Posterior cingulate gyrus (tissue), 11 donors: ENCODE measurements around the gene THSD7B.
A peak's percentile ranks its signal among the peaks of the same experiment; 100 is the strongest.
"Not testable (repeated sequence)": the region's sequence is repeated elsewhere in the genome, so short reads cannot be mapped to it uniquely, and the experiment has no call there.

Experiments
- DNase-seq, 10 donors: peaks; one replicate each; pipeline versions ENCODE4 v3.0.0 to v3.0.0-alpha.2; 2020 to 2021; ENCODE audit warnings: mixed read lengths in 3 of 10
- intact Hi-C: fragments of 100-400 bp; cut with DNase I; formaldehyde crosslinking; loops from one replicate; pipeline ENCODE4 v1.15.1; 2023

THSD7B gene

GRCh38 chr2:137031731-137032130 lies 266.4 kb downstream of the THSD7B start:
- intact Hi-C loops: no loop called here
- no peak for DNase-seq

GRCh38 chr2:137036619-137037018 lies 271.3 kb downstream of the THSD7B start:
- intact Hi-C loops: no loop called here
- DNase-seq: no peak

DNA sequence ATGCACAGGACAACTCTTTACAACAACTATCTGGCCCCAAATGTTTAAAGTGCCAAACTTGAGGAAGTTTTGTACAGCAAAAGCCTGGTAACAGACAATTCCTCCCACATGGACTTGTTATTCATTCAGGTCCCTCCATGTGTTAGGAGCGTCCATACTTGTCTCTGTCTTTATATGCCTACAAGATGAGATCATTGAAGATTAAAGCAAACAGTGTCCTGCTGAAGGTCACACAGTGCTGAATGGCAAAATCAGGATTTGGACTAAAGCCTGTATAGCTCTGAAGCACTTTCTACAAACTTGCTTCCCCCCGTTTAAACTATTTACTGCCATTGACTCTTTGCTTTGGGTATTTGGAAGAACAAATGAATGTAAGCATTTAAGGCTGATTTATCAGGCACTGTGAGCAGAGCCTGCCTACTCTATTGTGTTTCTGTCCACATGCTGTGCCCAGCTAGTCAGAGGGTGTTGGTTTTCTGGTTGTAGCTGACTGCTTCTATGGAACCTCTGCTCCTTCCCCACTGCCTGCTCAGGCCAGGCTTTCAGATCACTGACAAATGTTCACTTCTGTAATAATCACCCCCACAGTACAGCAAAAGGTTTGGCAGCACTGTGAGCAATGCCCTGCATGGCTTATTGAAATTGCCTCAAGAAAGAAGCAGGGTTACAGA lies 274.3 kb downstream of the THSD7B start:
- no peak for DNase-seq
- intact Hi-C loops: no loop called here

GRCh38 chr2:137047369-137047768 lies 282.0 kb downstream of the THSD7B start:
- intact Hi-C loops: no loop called here
- DNase-seq: no peak

GRCh38 chr2:137048455-137048854 lies 283.1 kb downstream of the THSD7B start:
- intact Hi-C loops: no loop called here
- DNase-seq: no peak

DNA sequence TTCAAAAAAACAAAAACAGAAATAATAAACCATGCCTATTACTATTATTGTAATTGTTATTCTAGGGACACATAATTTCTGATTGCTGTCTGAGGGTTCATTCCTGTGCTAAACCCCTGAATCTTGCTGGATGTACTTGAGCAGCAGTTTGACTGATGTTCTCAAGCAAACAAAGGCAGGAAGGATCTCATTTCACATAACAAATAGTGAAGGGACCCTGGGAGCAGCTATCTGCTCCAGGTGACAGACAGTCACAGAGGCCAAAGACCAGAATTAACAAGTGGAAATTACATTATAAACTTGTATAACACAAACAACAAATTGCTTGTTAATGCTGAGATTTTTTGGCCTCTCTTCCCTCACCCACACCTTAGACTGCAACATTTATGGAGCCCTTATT lies 284.2 kb downstream of the THSD7B start:
- intact Hi-C loops: no loop called here
- no peak for DNase-seq

DNA sequence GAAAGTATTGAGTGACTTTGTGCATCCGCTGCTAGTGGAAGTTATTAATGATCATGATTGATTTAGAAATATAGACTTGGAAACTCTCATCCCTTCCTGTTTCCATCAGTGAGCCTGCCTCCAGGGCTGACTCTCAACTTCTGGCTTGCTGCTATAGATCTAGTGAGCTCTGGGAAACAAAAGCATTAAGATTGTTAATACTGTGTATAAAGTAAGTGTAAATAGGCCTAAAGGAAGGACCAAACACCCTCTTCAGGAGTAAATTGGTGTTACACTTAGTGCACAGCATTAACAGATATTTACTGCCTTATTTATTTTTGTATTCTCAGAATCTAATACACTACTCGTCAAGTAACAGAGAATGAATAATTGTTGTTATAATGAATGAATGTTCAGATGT lies 285.6 kb downstream of the THSD7B start:
- DNase-seq: no peak
- intact Hi-C loops: no loop called here

DNA sequence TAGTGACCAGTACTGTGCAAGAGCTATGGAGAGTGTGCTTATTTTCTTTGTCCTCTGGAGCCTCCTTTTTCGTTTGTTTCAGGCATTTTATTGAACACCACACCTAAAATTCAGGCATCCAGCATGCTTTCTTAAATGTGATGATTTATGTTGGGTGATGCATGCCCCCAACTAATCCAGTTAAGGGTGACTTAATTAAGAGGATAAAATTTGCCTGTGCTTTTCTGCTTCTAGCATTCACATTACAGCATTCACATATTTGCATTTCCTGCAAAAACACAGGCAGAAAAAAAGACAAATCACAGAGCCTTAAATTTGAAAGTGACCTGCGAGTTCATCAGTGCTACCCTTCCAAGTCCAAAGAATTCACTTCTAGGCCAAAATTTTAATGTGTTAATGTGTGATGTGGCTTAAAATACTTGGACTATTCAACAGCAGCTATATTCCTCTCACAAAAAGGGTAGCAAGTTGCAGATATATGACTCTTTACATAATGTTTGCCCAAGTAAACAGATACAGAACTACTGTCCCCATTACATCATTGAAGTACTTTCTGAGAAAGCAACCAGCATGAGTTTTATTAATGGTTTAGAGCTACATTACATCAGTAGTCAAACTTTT lies 286.5 kb downstream of the THSD7B start:
- intact Hi-C loops: no loop called here
- DNase-seq: no peak

DNA sequence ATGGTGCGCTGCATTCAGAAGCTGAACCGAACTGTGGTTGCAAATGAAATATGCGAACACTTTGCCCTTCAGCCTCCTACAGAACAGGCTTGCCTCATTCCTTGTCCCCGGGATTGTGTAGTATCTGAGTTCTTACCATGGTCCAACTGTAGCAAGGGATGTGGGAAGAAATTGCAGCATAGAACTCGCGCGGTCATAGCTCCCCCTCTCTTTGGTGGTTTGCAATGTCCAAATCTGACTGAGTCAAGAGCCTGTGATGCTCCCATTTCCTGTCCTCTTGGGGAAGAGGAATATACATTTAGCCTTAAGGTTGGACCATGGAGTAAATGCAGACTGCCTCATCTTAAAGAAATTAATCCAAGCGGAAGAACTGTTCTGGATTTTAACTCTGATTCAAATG lies 291.4 kb downstream of the THSD7B start:
- DNase-seq: no peak
- intact Hi-C loops: no loop called here

DNA sequence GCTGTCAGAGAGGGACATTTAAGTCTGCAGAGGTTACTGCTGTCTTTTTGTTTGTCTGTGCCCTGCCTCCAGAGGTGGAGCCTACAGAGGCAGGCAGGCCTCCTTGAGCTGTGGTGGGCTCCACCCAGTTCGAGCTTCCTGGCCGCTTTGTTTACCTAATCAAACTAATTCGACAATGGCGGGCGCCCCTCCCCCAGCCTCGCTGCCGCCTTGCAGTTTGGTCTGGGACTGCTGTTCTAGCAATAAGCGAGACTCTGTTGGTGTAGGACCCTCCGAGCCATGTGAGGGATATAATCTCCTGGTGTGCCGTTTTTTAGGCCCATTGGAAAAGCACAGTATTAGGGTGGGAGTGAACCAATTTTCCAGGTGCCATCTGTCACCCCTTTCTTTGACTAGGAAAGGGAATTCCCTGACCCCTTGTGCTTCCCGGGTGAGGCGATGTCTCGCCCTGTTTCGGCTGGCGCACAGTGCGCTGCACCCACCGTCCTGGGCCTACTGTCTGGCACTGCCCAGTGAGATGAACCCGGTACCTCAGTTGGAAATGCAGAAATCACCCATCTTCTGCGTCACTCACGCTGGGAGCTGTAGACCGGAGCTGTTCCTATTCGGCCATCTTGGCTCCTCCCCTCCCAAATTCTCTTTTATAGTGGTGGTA lies 310.9 kb downstream of the THSD7B start:
- intact Hi-C loops: not testable (repeated sequence)
- DNase-seq: peak in 1 of 10 donors; percentile 51

DNA sequence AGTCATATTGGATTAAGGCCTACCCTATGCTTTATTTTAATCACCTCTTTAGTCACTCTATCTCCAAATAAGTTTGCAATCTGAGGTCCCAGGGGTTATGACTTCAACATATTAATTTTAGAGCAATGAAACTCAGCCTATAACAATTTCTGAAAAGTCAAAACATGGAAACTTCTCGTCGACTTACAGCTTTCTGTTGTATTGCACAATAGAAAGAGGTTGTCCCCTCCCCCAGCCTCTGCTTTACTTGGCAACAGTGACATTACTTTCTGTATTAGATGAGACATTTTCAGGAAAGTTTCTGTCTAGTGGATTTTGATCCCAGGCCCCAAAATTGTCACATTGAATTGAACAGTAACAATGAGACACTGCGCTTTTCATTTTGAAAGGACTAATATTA lies 326.4 kb downstream of the THSD7B start:
- DNase-seq: no peak
- intact Hi-C loops: no loop called here

DNA sequence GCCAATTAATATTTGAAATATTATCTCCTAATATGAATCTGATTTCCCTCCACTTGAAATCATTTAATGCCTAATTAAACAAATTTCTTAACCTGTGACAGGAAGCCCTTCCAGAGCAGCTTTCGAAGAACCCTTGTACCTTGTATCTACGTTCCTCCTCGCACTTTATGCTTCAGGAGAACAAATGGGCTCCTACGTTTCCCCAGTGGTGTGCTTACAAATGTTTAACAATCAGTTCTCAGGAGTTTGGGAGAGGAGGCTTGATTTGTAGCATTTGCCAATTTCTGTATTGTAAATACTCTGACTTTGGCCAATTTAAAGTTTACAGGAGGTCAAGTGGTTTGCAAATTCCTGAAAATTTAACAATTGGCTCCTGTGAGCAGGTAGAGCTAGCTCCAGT lies 327.8 kb downstream of the THSD7B start:
- DNase-seq: no peak
- intact Hi-C loops: no loop called here

DNA sequence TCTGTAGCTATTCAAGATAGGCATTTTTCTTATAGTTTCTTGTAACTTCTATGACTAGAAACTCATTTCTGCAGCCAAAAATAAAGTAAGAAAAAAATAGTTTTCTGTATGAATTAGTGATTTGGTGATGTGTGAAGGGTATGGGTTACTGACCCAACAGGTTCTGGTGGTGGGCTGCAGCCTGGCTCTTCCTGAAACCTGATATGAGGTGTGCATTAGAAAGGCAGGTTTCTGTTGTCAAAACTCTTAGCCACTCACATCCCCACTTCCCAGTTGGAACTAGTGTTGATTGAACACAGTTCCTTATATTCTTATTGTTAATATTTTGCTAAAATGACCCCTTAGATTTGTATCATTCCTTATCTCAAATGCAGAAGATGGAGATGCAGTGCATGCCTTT lies 330.8 kb downstream of the THSD7B start:
- intact Hi-C loops: no loop called here

GRCh38 chr2:137096693-137097092 lies 331.3 kb downstream of the THSD7B start:
- intact Hi-C loops: no loop called here
- DNase-seq: no peak

More for the DNA sequence above, 330.8 kb downstream of the THSD7B start:
- DNase-seq: no peak

DNA sequence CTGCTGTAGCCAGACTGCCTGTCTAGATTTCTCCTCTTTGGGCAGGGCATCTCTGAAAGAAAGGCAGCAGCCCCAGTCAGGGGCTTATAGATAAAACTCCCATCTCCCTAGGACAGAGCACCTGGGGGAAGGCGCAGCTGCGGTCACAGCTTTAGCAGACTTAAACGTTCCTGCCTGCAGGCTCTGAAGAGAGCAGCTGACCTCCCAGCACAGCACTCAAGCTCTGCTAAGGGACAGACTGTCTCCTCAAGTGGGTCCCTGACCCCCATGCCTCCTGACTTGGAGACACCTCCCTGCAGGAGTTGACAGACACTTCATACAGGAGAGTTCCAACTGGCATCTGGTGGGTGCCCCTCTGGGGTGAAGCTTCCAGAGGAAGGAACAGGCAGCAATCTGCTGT lies 336.5 kb downstream of the THSD7B start:
- intact Hi-C loops: not testable (repeated sequence)
- peak in 1 of 10 donors; percentile 62 for DNase-seq

- intact Hi-C loops: no loop called here
- DNase-seq: no peak
Measured at GRCh38 chr2:137107904-137108303, 342.6 kb downstream of the THSD7B start.

DNA sequence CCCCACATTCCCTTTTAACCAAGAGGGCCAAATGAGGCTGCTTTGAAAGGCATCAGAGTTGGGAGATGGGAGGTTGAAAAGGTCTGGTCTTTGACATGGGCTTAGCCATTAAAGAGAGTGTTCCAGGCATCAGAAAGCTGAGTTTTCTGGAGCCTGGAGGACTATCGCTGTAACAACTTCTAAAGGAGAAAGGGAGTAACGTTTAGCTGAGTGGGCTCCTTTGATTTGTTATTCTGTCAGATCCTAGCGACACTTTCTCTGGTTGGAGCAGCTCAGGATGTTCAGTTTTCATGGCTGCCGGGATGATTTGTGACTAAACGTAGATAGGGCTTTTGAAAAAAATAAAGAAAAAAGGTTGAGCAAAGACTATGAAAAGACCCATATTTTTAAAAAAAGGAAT lies 346.6 kb downstream of the THSD7B start:
- no peak for DNase-seq
- intact Hi-C loops: no loop called here

- peak in 1 of 10 donors; percentile 50 for DNase-seq
- intact Hi-C loops: no loop called here
Measured at GRCh38 chr2:137115081-137115794, 349.9 kb downstream of the THSD7B start.

DNA sequence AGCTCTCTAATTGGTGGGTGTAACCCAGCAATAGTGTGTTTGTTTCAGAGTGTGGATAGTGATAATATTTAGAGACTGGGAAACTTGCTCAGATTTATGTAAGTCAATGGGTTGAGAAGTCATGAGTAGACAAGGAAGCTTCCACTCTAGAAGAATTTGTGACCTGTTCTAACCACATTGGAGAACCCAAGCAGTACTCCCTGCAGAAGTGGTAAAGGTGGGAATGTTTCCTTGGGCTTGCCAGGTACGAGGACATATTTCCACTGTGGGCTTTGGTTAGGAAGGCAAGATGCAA lies 350.4 kb downstream of the THSD7B start:
- intact Hi-C loops: no loop called here
- DNase-seq: no peak

DNA sequence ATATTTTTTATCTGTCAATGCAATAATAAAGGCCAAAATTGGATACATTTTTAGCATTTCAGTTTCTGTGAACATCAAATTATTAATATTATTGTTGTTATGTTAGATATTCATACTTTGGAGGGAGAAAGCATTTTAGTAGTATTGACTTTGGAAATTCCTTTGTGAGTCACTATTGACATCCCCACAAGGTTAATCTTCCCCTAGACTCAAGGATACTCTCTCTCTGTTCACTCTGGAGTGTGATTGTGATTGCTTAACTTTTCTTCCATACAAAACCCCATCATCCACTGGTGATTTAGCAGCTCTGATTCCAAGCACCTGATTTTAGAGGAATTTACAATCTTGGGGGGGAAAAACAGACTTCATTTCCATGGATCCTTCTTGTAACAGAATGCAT lies 352.0 kb downstream of the THSD7B start:
- intact Hi-C loops: no loop called here
- DNase-seq: no peak

GRCh38 chr2:137118140-137118539 lies 352.8 kb downstream of the THSD7B start:
- intact Hi-C loops: no loop called here

GRCh38 chr2:137123226-137123625 lies 357.9 kb downstream of the THSD7B start:
- intact Hi-C loops: no loop called here
- DNase-seq: no peak

More at GRCh38 chr2:137118140-137118539, 352.8 kb downstream of the THSD7B start:
- no peak for DNase-seq
